NCI-H1417 (cell line): Measurements from ENCODE around the gene CHN1.

Experiments used
- DNase-seq, 3 experiments: peaks; one replicate each; lab custom pipeline; 2025; lab: John Stamatoyannopoulos, UW

The CHN1 gene

DNA sequence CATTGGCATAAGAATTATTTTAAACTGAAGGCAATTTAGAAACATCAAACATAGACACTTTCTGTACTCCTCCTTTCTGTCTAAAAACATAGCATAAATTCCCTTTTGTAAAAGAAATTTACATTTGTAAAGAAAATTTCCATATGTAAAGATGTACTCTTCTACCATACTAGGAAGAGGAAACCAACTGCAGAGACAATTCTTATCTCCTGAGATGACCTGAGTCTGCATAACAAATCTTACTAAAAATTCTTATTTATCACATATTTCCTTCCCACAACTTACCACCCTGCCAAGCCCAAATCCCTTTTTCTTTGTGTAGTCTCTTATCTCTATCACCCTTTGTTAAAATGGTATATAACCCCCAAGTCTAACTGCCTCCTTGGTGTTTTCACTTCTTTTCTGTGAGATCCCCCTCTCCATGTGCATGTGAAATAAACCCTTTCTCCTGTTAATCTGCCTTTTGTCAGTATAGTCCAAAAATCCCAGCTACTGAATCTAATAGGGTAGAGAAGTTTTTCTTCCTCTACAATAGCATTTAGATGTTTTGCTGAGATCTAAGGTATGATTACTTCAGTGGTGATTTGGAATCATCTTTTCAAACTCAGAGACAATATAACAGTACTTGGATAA lies 81.0 kb downstream of the CHN1 start:
- DNase-seq, result no peak

DNA sequence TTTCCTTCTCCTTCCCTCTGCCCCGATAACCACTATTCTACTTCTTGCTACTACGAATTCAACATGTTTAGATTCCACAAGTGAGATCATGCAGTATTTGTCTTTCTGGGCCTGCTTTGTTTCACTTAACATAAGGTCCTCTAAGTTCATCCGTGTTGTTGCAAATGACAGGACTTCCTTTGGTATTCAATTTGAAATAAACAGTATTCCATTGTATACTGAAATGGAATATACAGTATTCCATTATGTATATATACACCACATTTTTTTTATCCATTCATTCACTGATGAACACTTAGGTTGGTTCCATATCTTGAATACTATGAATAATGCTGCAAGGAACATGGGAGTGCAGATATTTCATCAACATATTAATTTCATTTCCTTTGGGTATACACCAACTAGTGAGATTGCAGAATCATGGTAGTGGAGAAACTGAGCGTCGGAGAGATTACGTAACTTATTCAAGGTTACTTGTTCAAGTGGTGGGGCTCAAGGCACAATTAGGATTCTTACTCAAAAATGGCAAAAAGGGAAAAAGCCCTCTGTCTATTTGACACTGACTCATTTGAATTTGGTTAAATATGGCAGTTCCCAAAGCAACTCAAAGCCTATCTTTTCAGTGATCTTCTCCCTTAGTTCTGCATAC lies 85.1 kb downstream of the CHN1 start:
- no peak for DNase-seq

DNA sequence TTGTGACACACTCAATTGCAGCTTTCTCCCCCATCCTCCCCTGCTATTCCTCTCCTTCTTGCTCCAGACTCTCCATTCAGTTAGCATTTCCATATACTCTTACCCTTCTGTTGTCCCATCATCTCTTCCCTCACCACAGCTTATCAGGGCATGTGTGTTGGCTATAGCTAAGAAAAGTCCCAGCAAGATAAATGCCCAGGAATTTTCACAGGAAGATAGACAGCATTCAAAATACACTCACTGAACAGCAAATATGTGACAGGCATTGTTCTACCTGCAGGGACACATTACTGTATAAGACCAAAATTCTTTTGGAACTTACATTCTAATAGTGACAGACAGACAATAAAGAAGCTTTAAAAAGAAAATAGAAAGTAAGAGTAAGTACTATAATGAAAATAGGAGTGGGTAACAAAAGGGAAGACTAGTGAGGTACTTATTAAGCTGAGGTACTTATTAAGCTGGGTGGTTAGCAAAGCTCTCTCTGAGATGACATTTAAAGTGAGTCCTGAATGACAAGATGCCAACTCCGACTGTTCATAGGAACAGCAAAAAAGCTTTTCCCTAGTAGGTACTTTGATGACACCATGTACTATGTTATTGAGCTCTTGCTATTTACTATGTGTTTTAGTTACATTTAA lies 86.2 kb downstream of the CHN1 start:
- no peak for DNase-seq

DNA sequence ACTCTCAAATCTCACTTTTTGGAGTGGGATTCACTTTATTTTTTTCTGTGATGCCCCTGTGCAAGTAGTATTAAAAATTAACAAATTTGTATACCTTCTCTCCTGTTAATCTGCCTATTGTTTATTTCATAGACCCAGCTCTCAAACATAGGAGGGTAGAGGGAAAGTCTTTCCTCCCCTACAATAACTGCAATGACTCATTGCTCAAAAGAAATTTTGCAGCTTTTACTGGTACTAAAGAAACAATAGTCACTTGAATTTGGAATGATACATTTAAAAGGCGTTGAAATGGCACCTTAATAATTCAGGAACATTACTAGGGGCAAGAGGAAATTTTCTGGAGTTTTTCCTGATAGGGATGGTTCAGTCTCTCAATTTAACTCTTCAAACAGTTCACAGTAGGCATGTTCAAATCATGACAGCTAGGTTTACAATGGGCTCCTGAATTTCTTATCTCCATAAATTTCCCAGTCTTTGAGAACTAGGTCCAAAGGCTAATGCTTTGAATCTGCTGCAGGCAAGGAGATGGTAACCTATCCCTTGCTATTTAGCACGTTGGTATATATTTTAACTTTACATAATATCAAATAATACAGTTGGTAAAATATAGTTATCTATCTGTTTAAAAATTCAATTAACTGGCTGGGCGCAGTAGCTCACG lies 88.8 kb downstream of the CHN1 start:
- DNase-seq, result no peak

DNA sequence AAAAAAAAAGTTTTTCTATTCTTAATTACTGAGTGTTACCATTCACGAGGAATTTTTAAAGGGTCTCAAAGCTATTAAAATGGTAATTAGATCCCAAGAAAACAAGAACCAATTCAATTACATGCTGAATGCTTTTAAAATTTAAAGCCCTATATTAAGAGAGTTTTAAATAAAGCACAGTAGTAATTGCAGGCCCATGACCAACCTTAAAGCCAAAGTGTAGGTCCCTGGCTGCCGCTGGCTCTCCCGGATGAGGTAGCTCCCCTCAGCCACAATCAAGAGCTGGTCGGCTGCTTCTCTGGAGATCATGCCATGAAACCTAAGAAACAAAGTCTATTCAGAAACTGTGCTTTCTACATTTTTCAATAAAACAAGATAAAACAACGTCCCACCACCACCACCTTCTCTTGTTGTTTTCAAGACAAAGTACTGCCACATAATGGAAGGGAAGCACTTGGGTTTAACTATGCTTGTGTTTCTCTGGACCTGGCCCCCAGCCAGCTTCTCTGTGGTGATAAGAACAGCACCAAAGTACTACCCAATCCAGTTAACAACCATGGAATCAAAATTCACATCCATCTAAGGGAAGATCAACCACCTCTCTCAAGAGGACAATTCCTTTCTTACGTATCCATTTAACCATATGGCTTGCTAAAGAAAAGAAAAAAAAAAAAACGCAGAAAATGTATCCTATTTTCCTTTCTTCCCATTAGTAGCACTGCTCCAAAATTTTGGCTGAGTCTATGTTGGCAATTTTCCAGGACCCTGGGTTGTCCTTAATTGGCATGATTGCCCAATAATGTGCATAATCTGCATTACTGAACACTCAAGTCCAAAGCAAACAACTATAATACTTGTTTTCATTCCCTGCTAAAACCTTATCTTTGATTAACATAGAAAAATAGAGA lies 90.1 kb downstream of the CHN1 start:
- peak in 2 of 3 experiments; percentile 7 to 70 for DNase-seq

DNA sequence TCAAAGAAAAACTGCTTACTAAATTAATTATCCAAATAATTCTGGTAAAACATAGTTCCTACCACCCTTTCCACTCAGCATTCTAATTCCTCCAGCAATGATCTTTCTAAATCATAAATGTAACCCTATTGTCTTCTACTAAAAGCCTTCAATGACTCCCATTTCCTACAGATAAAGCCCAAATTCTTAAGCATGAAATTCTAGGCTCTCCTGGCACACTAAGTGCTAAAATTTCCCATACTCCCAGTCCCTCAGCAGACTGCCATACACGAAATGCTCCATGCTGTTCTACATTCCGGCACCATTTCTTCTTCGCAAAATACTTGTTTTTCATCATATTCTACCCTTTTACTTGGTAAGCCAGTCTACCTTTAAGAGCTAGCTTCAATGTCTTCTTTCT lies 96.9 kb downstream of the CHN1 start:
- DNase-seq, result no peak

DNA sequence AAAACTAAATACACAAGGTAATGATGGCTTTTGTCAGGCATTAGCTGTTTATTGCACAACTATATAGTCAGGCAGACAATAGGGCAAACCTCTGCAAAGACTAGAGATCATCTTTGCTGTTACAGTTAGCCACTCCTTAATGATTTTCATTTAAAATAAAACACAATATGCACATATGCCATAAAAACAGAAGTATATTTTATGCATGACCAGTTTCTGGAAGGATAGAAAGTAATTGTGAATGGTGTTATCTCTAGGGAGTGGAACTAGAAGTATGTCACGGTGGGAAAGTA lies 102.0 kb downstream of the CHN1 start:
- DNase-seq, result peak in 1 of 3 experiments; percentile 67

DNA sequence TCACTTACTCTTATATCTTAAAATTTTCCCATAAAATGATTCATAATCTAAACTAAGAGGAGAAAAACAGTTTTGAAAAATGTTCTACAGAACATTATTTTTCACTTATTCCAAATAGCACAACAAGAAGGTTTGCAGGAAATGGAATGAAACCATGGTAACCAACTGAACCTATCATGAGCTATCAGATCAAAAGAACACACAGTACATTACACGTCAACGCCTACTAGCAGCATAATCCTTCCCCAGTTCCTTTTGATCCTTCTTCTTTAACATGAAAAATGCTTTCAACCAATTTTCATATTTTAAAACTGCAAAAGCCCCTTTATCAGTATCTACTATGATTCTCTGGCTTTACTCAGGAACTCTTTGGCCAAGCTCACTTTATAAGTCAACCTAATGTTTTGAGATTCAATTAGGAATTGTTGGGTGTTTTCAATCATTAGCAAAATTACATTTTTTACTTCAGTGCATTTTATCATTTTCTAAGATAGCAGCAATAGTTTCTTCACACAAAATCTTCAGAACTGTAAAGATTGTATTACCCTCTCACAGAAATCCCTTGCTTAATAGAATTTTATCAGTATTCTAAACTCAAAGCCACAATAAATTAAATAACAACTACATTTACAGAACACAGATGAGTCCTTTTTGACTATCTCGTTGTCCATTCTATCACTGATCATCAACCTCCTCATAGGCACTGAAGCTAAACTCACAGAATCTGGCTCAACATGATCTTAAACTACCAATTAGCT lies 102.5 kb downstream of the CHN1 start:
- DNase-seq, result peak in 2 of 3 experiments; percentile 3 to 31

DNA sequence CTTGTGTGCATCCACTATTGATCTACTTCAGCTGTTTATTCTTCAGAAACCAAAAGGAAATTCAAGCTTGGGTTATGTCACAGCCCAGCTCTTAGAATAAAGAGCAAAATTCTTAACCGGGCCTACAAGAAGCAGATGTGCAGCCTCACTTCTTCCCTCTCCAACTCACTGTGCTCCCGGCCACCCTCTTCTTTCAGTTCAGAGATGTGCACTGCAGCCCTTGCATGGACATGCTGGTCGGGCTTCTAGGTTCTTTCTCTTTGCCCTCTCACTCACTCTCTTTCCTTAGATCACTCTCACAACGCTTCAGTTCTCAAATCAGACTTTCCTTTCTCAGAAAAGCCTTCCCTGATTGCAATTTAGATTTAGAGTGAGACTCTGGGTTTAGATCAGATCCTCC lies 104.1 kb downstream of the CHN1 start:
- no peak for DNase-seq

DNA sequence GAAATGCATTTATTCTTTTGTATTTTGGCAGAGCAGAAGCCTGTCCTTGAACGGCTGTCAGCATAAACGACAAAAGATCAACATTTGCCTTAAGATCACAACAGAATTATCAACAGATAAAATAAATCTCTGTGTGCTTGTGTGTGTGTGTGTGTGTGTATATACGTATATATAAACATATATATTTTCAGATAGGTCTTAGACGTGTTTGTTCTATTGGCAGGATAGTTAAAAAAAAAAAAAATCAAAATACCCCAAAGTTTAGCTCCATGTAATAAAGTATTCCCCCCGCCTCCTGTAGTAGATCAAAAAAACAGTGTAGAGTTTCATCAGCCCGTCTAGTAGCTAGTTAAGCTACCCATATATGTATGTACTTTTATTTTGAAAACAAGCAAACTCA lies 107.9 kb downstream of the CHN1 start:
- DNase-seq, result no peak

DNA sequence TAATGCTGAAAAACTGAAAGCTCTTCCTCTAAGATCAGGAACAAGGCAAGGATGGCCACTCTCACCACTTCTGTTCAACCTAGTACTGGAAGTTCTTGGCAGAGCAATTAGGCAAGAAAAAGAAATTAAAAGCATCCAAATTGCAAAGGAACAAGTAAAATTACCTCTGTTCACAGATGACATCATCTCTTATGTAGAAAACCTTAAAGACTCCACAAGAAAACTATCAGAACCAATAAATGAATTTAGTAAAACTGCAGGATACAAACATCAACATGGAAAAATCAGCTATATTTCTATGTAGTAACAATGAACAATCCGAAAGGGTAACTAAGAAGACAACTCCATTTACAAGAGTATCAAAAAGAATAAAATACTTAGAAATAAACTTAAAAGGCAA lies 112.2 kb downstream of the CHN1 start:
- DNase-seq, result no peak

DNA sequence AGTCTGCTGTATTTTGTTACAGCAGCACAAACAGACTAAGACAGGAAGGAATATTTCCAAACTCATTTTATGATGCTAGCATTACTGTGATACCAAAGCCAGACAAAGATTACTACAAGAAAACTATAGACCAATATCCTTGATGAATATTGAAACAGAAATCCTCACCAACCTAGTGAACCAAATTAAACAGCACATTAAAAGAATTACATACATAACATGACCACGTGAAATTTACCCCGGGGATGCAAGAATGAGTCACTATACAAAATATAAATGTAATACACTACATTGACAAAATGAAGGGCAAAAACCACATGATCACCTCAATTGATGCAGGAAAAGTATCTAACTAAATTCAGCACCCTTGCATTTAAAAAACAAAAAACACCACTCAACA lies 112.6 kb downstream of the CHN1 start:
- no peak for DNase-seq

DNA sequence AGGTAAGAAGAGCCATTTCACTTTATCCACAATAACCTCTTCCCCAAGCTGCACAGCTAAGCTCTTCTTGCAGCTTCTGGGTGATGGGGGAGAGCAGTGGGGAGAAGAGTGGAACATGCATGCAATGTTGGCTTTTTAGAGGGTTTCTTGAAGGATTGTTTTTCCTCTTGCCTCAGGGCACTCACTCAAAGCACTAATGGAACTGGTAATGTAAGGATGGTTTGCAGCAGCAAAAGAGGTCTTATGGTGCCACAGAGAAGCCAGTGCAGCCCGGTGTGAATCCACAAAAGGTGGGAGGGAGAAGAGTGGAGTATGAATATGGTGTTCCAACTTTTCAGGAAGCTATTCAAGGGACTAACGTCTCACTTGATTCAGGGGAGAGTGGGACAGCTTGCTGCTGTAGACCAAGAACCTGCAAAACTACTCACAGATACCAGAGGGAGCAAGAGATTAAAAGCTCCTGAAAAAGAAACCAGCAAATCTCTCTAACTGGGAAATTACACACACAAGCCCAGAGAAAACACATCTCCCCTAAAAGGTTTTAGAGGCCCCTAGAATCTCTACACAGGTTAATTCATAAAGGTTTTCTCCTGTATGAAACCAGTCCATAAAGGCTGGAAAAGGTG lies 116.4 kb downstream of the CHN1 start:
- no peak for DNase-seq

DNA sequence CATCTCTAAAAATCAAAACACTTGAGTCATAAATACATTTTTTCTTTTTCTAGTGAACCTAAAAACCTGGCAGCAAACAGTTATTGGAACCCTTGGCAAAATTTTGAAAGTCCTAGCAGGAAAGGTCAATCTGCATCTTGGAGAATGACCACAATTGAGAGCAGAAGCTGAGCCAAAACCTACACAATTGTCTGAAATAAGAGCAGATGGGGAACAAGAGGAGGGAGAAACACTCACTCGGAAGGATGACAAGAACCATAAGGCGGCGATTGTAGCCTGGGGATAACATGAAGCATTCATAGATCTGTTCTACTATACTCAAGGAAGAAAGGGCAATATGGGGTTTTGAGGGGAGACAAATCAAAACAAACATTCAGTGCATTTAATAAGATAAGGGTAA lies 117.0 kb downstream of the CHN1 start:
- DNase-seq, result no peak

DNA sequence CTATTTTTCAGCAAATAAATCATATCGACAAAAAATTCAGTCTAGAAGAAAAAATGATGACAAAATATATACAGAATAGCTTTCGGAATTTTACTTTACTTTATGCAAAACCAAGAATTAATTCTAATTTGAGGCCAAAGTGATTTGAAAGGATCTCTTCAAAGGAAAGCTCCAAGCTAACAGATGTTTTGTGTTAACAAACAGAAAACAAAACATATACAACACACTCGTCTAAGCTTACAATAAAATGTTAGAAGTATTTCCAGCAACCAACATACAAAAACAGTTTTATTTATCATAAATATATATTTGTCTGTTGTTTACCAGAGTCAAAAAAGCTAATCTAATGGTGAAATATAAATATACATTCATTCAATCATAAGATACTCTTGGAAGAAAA lies 122.8 kb downstream of the CHN1 start:
- DNase-seq, result no peak

DNA sequence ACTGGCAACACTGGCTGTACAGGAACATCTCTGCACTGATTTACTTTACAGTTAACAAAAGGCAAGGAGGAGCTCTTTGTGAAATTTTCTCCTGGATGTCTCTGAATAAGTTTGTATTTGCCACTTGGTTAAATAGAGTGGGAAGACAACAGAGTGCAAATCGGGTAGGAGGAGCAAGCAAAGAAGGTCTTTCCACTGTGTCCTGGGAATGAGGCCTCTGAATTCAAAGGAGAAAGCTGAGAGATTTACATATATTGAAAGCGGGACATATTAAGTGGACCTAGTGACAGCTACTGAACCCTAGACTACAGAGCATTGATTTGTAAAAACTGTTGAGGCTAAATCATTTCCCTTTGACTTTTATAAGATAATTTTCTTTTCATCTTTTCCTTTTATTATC lies 123.5 kb downstream of the CHN1 start:
- no peak for DNase-seq

DNA sequence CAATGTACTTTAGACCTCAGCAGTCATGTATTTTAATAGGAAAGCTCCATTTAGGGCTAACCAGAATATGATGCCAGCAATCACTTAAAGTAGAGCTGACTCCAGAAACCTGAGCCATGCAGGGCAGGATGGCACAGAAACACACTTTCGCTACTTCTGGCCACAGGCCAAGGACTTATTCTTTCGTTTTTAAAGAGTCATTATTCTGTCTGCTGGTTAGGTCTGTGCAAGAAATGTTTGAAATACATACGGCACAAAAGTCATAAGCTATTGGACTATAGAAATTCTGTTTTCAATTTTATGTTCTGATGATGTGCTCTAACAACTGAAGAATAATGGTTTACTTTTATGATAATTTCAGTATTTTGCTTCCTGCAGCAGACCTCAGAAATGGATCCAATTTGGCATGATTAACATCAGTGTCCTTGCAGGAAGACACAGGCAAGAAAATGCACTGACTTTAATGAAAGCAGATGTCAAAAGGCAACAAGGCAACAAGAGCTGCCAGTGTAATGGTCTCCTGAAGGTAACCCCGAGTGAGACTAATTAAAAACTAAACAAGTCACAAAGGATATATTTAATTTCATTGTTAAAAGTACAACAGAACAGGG lies 126.5 kb downstream of the CHN1 start:
- peak in 2 of 3 experiments; percentile 10 to 19 for DNase-seq

DNA sequence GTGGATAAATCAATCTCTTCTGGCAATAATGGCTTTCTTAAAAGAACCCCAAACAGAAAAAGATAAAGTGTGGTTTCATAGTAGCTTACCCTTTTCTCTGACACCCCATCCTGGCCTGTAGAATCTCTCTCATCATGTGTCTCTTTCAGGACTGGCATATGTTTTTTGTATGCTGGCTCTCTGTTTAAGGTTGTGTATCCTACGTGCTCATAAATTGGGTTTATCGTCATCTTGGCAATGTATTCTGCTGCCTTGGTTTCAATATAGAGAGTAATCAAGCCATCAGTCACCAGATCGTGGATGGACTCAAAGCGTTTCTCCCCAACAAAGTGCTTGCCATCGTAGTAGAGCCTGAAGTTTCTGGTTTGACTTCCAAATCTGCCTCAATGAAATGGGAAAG lies 127.4 kb downstream of the CHN1 start:
- DNase-seq, result no peak

DNA sequence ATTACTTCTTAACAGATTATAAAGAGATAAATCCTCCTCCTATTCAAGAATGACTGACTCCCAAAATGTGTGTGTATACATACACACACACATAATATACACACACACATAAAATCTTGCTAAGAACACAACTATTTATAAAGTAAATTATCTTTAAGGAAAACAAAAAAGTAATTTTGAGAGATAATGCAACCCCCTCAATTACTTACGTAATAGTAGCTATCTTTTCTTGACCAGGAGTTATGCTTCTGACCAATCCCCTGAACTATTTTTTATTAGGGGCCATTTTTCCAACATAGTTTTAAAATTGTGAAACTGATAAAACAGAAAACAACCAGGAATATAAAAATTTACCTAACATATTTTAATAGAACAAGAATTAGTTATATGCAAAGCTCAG lies 127.9 kb downstream of the CHN1 start:
- no peak for DNase-seq

DNA sequence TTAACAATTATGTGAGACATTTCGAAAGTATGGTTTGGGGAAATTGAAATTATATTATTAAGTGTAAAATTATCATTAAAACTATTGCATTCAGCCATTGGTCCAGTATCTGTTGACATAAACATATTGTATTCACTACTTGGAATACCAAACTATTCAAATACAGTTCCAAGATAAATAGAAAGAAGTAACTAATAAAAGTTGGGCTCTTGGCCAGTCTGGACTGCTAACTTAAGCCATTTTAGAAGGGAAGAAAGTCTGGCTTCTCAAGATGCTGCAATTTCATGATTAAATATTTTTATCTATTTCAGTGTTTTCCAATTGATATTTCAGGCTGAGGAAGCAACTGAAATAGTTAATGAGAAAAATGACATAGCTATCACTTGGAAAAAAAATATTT lies 131.1 kb downstream of the CHN1 start:
- no peak for DNase-seq

DNA sequence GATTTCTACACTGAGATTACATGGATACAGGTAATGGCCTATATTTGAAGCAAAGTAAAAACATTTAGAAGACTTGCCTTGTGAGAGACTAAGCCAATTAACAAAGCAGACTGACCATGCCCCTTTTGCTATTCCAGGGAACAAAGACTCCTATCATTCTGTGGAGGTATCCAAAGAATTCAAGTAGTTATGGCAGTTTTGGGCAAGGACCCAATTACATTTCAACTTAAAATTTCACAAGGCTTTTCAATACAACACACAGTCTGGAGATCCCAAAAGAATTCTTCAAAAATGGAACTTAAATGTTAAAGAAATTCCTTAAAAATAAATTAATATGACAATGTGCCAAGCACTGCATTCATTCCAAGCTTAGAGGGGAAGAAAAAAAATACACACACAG lies 131.7 kb downstream of the CHN1 start:
- no peak for DNase-seq
